Neural cell (in vitro differentiated cells): Measurements from ENCODE around the gene IFRD2. TPM values are rescaled to one million over a fixed set of nuclear protein-coding genes. Genes with fewer than 3 reads are reported as not detected.
A peak's percentile ranks its signal among the peaks of the same experiment; 100 is the strongest.

Experiments
- H2AFZ ChIP-seq: fragments of 200-600, 300-800 bp; sonication (generic), shearing (Covaris generic); 2 replicates; pipeline ENCODE4 v1.6.0; 2014; ENCODE audit warnings: low read depth, mild to moderate bottlenecking, antibody characterized with exemption, low read length, moderate library complexity
- H3F3A ChIP-seq: fragments of 200-600 bp; shearing (Covaris generic); 2 replicates; pipeline ENCODE4 v1.6.1; 2016; ENCODE audit warnings: mild to moderate bottlenecking, moderate library complexity, mixed read lengths, antibody characterized with exemption, low read length; ENCODE audit not compliant: insufficient read depth, poor library complexity, severe bottlenecking
- H3K27ac ChIP-seq: fragments of 200-600, 300-800 bp; sonication (generic), shearing (Covaris generic); 2 replicates; pipeline ENCODE4 v1.5.1; 2014; ENCODE audit warnings: mild to moderate bottlenecking, low read length, moderate library complexity
- H3K27me3 ChIP-seq: fragments of 300-800, 200-600 bp; sonication (generic), shearing (Covaris generic); 2 replicates; pipeline ENCODE4 v1.6.0; 2014; ENCODE audit warnings: mild to moderate bottlenecking, low read depth, low read length, moderate library complexity; ENCODE audit not compliant: insufficient read depth
- H3K36me3 ChIP-seq: fragments of 300-800, 200-600 bp; sonication (generic), shearing (Covaris generic); 2 replicates; pipeline ENCODE4 v1.5.1; 2014; ENCODE audit warnings: mild to moderate bottlenecking, antibody characterized with exemption, low read length, moderate library complexity; ENCODE audit not compliant: insufficient read depth
- H3K4me2 ChIP-seq: fragments of 300-800, 200-600 bp; sonication (generic), shearing (Covaris generic); 2 replicates; pipeline ENCODE4 v1.6.0; 2014; ENCODE audit warnings: mild to moderate bottlenecking, low read length
- H3K4me3 ChIP-seq: fragments of 300-800, 200-600 bp; sonication (generic), shearing (Covaris generic); 2 replicates; pipeline ENCODE4 v1.5.1; 2014; ENCODE audit warnings: mild to moderate bottlenecking, low read length, moderate library complexity
- H3K79me2 ChIP-seq: fragments of 200-600 bp; shearing (Covaris generic); replicated peaks from 2 replicates; pipeline ENCODE4 v1.6.0; 2014; ENCODE audit warnings: mild to moderate bottlenecking, low read length, moderate library complexity; ENCODE audit not compliant: insufficient read depth
- H3K9ac ChIP-seq: fragments of 300-800, 200-600 bp; sonication (generic), shearing (Covaris generic); 2 replicates; pipeline ENCODE4 v1.6.1; 2016; ENCODE audit warnings: mild to moderate bottlenecking, low read length, mixed read lengths
- H3K9me2 ChIP-seq: fragments of 200-600 bp; shearing (Covaris generic); 2 replicates; pipeline ENCODE4 v1.6.1; 2016; ENCODE audit warnings: mild to moderate bottlenecking, low read length, mixed read lengths; ENCODE audit not compliant: insufficient read depth
- H3K9me3 ChIP-seq: fragments of 200-600, 300-800 bp; sonication (generic), shearing (Covaris generic); 2 replicates; pipeline ENCODE4 v1.6.1; 2016; ENCODE audit warnings: mild to moderate bottlenecking, mixed run types, low read length, moderate library complexity, mixed read lengths
- H4K20me1 ChIP-seq: fragments of 200-600 bp; shearing (Covaris generic); 2 replicates; pipeline ENCODE4 v1.6.1; 2016; ENCODE audit warnings: mild to moderate bottlenecking, mixed run types; ENCODE audit not compliant: insufficient read depth
- EP300 ChIP-seq: fragments of 450-650 bp; conservative IDR thresholded peaks from 2 replicates; pipeline ENCODE4 v1.6.1; 2014; ENCODE audit warnings: antibody characterized with exemption, mild to moderate bottlenecking, moderate library complexity; ENCODE audit not compliant: poor library complexity, severe bottlenecking
- EZH2 ChIP-seq: fragments of 200-600, 300-800 bp; shearing (Covaris generic), sonication (generic); IDR thresholded peaks from 2 replicates; pipeline ENCODE4 v1.6.1; 2014; ENCODE audit warnings: antibody characterized with exemption, low read length, borderline replicate concordance, mild to moderate bottlenecking; ENCODE audit not compliant: insufficient read depth, poor library complexity, severe bottlenecking
- MXI1 ChIP-seq: fragments of 450-650 bp; conservative IDR thresholded peaks from 2 replicates; pipeline ENCODE4 v1.6.1; 2014; ENCODE audit warnings: antibody characterized with exemption, mild to moderate bottlenecking; ENCODE audit not compliant: poor library complexity, severe bottlenecking
- POLR2AphosphoS5 ChIP-seq: IDR thresholded peaks from 2 replicates; pipeline ENCODE4 v1.6.1; 2012
- RAD21 ChIP-seq: fragments of 450-650 bp; conservative IDR thresholded peaks from 2 replicates; pipeline ENCODE4 v1.6.1; 2014; ENCODE audit warnings: antibody characterized with exemption, mild to moderate bottlenecking, moderate library complexity
- REST ChIP-seq: IDR thresholded peaks from 2 replicates; pipeline ENCODE4 v1.6.1; 2012; ENCODE audit warnings: borderline replicate concordance
- SMC3 ChIP-seq: fragments of 450-650 bp; conservative IDR thresholded peaks from 2 replicates; pipeline ENCODE4 v1.6.1; 2014; ENCODE audit warnings: antibody characterized with exemption, mild to moderate bottlenecking, moderate library complexity; ENCODE audit not compliant: poor library complexity
- TAF1 ChIP-seq: IDR thresholded peaks from 2 replicates; pipeline ENCODE4 v1.6.1; 2012; ENCODE audit warnings: low read depth
- polyA plus RNA-seq: library from polyadenylated mRNA; depleted of rRNA; stranded (reverse); fragments of >200 nt; gene quantifications from 2 replicates; pipeline ENCODE4 v1.2.3, GENCODE V29; 2014
- TF ChIP-seq, protein P1 (sequence below): fragments of 450-650 bp; IDR thresholded peaks from 2 replicates; pipeline ENCODE4 v1.5.1; 2014; ENCODE audit warnings: antibody characterized with exemption, mild to moderate bottlenecking, moderate library complexity; ENCODE audit not compliant: poor library complexity, severe bottlenecking

The IFRD2 gene
- polyA plus RNA-seq, 1 donor from 2014 or later, result 41.8 TPM

GRCh38 chr3:50327943-50328691 lies 35.9 kb upstream of the IFRD2 start, which contains the start of gene TUSC2:
TSS of gene TUSC2 (minus strand) at chr3:50328223. CDS start at chr3:50328099, 124 bp downstream.
- no peaks in the 10 kb centered on the region for H3K36me3 ChIP-seq
- H3K27me3 ChIP-seq, result no peaks in the 10 kb centered on the region
- peak within 1 kb of the TSS; percentile 56 for H2AFZ ChIP-seq
- H3F3A ChIP-seq, result no peaks in the 10 kb centered on the region
- H3K79me2 ChIP-seq, result peaks cover 12% of the 10 kb centered on the region
- TF ChIP-seq RAD21, result no peak
- TF ChIP-seq REST, result peak; percentile 66
- no peak for TF ChIP-seq EZH2
- TF ChIP-seq MXI1, result peak; percentile 92
- TF ChIP-seq TAF1, result no peak
- TF ChIP-seq EP300, result no peak
- TF ChIP-seq, protein P1, sequence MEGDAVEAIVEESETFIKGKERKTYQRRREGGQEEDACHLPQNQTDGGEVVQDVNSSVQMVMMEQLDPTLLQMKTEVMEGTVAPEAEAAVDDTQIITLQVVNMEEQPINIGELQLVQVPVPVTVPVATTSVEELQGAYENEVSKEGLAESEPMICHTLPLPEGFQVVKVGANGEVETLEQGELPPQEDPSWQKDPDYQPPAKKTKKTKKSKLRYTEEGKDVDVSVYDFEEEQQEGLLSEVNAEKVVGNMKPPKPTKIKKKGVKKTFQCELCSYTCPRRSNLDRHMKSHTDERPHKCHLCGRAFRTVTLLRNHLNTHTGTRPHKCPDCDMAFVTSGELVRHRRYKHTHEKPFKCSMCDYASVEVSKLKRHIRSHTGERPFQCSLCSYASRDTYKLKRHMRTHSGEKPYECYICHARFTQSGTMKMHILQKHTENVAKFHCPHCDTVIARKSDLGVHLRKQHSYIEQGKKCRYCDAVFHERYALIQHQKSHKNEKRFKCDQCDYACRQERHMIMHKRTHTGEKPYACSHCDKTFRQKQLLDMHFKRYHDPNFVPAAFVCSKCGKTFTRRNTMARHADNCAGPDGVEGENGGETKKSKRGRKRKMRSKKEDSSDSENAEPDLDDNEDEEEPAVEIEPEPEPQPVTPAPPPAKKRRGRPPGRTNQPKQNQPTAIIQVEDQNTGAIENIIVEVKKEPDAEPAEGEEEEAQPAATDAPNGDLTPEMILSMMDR, result no peak
- TF ChIP-seq SMC3, result no peak
- TF ChIP-seq POLR2AphosphoS5, result peak; percentile 96
- H3K9me2 ChIP-seq, result no peaks in the 10 kb centered on the region
- H3K27ac ChIP-seq, result peak within 1 kb of the TSS; percentile 66
- peak within 1 kb of the TSS; percentile 87 for H3K4me2 ChIP-seq
- H4K20me1 ChIP-seq, result no peaks in the 10 kb centered on the region
- H3K9me3 ChIP-seq, result no peaks in the 10 kb centered on the region
- H3K9ac ChIP-seq, result peak within 1 kb of the TSS; percentile 85
- peak within 1 kb of the TSS; percentile 100 for H3K4me3 ChIP-seq

GRCh38 chr3:50327129-50327528 lies 34.9 kb upstream of the IFRD2 start:
- Histone ChIP-seq H3K27ac (peak overlapping the region; percentile 66), H3K27me3 (no peaks in the 10 kb centered on the region), H3K36me3 (no peaks in the 10 kb centered on the region), H3F3A (no peaks in the 10 kb centered on the region), H3K4me3 (peak overlapping the region; percentile 100), H3K9me3 (no peaks in the 10 kb centered on the region), H3K9ac (peak overlapping the region; percentile 85), H3K9me2 (no peaks in the 10 kb centered on the region), H2AFZ (no peak overlapping the region), H3K79me2 (peaks cover 12% of the 10 kb centered on the region), H3K4me2 (peak overlapping the region; percentile 73), H4K20me1 (no peaks in the 10 kb centered on the region)
- TF ChIP-seq MXI1 (no peak), EP300 (no peak), EZH2 (no peak), REST (no peak), RAD21 (no peak)
